Measurements from ENCODE around the gene UBE2D3. TPM values are rescaled to one million over a fixed set of nuclear protein-coding genes. Genes with fewer than 3 reads are reported as not detected.

Gene UBE2D3
- total RNA-seq, 1 donor from 2014 or later: 340 TPM

DNA sequence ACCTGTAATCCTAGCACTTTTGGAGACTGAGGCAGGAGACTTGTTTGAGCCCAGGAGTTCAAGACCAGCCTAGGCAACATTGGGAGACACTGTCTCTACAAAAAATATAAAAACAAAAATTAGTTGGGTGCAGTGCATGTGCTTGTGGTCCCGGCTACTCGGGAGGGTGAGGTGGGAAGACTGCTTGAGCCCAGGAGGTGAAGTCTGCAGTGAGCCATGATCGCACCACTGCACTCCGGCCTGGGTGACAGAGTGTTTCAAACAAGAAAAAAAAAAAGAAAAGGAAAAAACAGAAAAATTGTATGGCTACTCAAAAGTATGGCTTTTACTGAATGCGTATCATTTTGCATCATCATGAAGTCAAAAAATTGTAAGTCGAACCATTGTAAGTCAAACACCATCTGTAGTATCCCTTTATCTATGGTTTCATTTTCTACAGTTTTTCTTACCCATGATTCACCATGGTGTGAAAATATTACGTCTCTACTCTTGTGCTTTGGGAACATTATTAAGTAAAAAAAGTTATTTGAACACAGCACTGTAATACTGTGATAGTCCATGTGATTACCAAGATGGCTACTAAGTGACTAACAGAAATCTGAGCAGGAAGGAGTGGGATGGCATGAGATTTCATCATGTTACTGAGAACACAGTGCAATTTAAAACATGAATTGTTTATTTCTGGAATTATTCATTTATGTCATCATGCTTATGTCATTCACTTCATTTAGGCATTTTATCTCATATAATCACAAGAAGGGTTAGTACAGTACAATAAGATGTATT is 40.1 kb downstream of the UBE2D3 start:
- Histone ChIP-seq H3K27me3 (ENCODE audit: insufficient read depth, low read length) (no peaks in the 10 kb centered on the region), H3K79me2 (ENCODE audit: insufficient read depth, low read length) (no peaks in the 10 kb centered on the region), H3K27ac (ENCODE audit: low read depth, low read length) (no peak overlapping the region), H3K4me3 (ENCODE audit: insufficient read depth, low read depth, low read length) (no peak overlapping the region), H4K20me1 (ENCODE audit: insufficient read depth, low read length) (peaks cover 6% of the 10 kb centered on the region), H3K36me3 (ENCODE audit: insufficient read depth, low read length) (peaks cover 8% of the 10 kb centered on the region), H3K9me3 (ENCODE audit: insufficient read depth, low read depth, low read length) (no peaks in the 10 kb centered on the region), H3K4me1 (ENCODE audit: insufficient read depth, low read length) (peaks cover 4% of the 10 kb centered on the region), H3K4me2 (ENCODE audit: low read length) (no peak overlapping the region), H3K9ac (ENCODE audit: low read length) (no peak overlapping the region), H2AFZ (ENCODE audit: low read depth, low read length) (no peak overlapping the region)
- Mint-ChIP-seq H3K4me3 (ENCODE audit: unreplicated experiment) (no peak overlapping the region), H3K9me3 (ENCODE audit: unreplicated experiment) (peaks cover 4% of the 10 kb centered on the region), H3K27ac (ENCODE audit: unreplicated experiment) (peak overlapping the region; percentile 83), H3K4me1 (ENCODE audit: low read depth, unreplicated experiment) (peaks cover 14% of the 10 kb centered on the region), H3K36me3 (ENCODE audit: low read depth, unreplicated experiment) (peaks cover 5% of the 10 kb centered on the region), H3K27me3 (ENCODE audit: low read depth, unreplicated experiment) (no peaks in the 10 kb centered on the region)
- no peak for FAIRE-seq
- peak; percentile 58 for DNase-seq (ENCODE audit: low read depth)
- no peak for TF ChIP-seq EZH2 (IDR thresholded peaks at IDR 0.05; ENCODE audit: insufficient read depth, low read length)
- TF ChIP-seq, protein P1, sequence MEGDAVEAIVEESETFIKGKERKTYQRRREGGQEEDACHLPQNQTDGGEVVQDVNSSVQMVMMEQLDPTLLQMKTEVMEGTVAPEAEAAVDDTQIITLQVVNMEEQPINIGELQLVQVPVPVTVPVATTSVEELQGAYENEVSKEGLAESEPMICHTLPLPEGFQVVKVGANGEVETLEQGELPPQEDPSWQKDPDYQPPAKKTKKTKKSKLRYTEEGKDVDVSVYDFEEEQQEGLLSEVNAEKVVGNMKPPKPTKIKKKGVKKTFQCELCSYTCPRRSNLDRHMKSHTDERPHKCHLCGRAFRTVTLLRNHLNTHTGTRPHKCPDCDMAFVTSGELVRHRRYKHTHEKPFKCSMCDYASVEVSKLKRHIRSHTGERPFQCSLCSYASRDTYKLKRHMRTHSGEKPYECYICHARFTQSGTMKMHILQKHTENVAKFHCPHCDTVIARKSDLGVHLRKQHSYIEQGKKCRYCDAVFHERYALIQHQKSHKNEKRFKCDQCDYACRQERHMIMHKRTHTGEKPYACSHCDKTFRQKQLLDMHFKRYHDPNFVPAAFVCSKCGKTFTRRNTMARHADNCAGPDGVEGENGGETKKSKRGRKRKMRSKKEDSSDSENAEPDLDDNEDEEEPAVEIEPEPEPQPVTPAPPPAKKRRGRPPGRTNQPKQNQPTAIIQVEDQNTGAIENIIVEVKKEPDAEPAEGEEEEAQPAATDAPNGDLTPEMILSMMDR (IDR thresholded peaks at IDR 0.05; ENCODE audit: insufficient read depth, low read depth, low read length): no peak

DNA sequence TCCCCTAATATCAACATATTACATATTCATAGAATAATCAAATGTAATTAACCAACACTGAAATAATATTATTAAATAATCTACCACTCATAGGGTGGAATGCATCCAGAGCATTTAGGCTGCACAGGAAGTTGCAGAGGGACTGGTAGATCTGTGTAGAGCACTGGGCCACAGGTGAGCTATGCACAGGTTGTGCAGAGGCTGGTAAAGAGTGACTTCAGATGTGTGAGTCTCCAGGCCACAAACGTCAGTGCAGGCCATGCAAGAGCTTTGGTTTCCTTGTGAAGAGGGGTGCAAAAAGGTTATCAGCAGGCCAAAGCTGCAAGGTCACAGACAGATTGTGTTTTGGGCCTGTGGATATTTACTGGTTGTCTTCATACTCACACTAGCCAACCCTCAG is 41.1 kb downstream of the UBE2D3 start:
- DNase-seq (ENCODE audit: low read depth) (no peak), FAIRE-seq (no peak)
- Histone ChIP-seq H3K9me3 (ENCODE audit: insufficient read depth, low read depth, low read length) (no peaks in the 10 kb centered on the region), H3K27me3 (ENCODE audit: insufficient read depth, low read length) (no peaks in the 10 kb centered on the region), H3K4me3 (ENCODE audit: insufficient read depth, low read depth, low read length) (no peak overlapping the region), H3K36me3 (ENCODE audit: insufficient read depth, low read length) (peaks cover under 1% of the 10 kb centered on the region), H4K20me1 (ENCODE audit: insufficient read depth, low read length) (peaks cover 1% of the 10 kb centered on the region), H3K27ac (ENCODE audit: low read depth, low read length) (no peak overlapping the region), H3K9ac (ENCODE audit: low read length) (no peak overlapping the region), H3K4me2 (ENCODE audit: low read length) (no peak overlapping the region), H3K79me2 (ENCODE audit: insufficient read depth, low read length) (no peaks in the 10 kb centered on the region), H2AFZ (ENCODE audit: low read depth, low read length) (no peak overlapping the region), H3K4me1 (ENCODE audit: insufficient read depth, low read length) (peaks cover 4% of the 10 kb centered on the region)
- H3K9me3 Mint-ChIP-seq (ENCODE audit: unreplicated experiment): peaks cover 4% of the 10 kb centered on the region
- no peak overlapping the region for H3K27ac Mint-ChIP-seq (ENCODE audit: unreplicated experiment)
- TF ChIP-seq EZH2 (IDR thresholded peaks at IDR 0.05; ENCODE audit: insufficient read depth, low read length): no peak
- TF ChIP-seq, protein P1 (IDR thresholded peaks at IDR 0.05; ENCODE audit: insufficient read depth, low read depth, low read length): no peak
- H3K4me3 Mint-ChIP-seq (ENCODE audit: unreplicated experiment): no peak overlapping the region
- peaks cover 2% of the 10 kb centered on the region for H3K36me3 Mint-ChIP-seq (ENCODE audit: low read depth, unreplicated experiment)
- H3K4me1 Mint-ChIP-seq (ENCODE audit: low read depth, unreplicated experiment): peaks cover 14% of the 10 kb centered on the region
- no peaks in the 10 kb centered on the region for H3K27me3 Mint-ChIP-seq (ENCODE audit: low read depth, unreplicated experiment)

DNA sequence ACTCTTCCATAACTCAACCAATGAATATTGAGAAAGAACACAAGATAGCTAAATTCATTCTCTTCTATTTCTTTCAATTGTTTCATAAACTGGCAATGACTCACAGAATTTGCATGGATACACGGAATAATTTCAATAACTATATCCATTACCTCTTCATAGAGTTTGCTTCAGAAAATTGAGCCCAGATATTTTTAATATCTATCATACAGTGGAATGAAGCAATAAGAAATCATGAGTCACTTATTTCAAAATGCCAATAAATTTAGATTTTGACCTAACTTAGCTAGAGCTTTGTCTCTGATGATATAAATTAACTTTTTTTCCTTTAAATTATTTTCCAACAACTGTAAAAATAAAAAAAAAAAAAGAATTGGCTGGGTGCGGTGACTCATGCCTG is 44.3 kb downstream of the UBE2D3 start:
- no peaks in the 10 kb centered on the region for H4K20me1 ChIP-seq (ENCODE audit: insufficient read depth, low read length)
- no peaks in the 10 kb centered on the region for H3K79me2 ChIP-seq (ENCODE audit: insufficient read depth, low read length)
- H3K4me3 ChIP-seq (ENCODE audit: insufficient read depth, low read depth, low read length): no peak overlapping the region
- H3K4me1 Mint-ChIP-seq (ENCODE audit: low read depth, unreplicated experiment): peaks cover 3% of the 10 kb centered on the region
- H3K36me3 ChIP-seq (ENCODE audit: insufficient read depth, low read length): no peaks in the 10 kb centered on the region
- no peaks in the 10 kb centered on the region for H3K9me3 ChIP-seq (ENCODE audit: insufficient read depth, low read depth, low read length)
- no peaks in the 10 kb centered on the region for H3K4me1 ChIP-seq (ENCODE audit: insufficient read depth, low read length)
- H3K9ac ChIP-seq (ENCODE audit: low read length): no peak overlapping the region
- no peak overlapping the region for H3K4me2 ChIP-seq (ENCODE audit: low read length)
- H3K27ac ChIP-seq (ENCODE audit: low read depth, low read length): no peak overlapping the region
- no peaks in the 10 kb centered on the region for H3K27me3 Mint-ChIP-seq (ENCODE audit: low read depth, unreplicated experiment)
- FAIRE-seq (no peak), DNase-seq (ENCODE audit: low read depth) (no peak)
- H3K9me3 Mint-ChIP-seq (ENCODE audit: unreplicated experiment): peaks cover 2% of the 10 kb centered on the region
- no peaks in the 10 kb centered on the region for H3K27me3 ChIP-seq (ENCODE audit: insufficient read depth, low read length)
- H3K4me3 Mint-ChIP-seq (ENCODE audit: unreplicated experiment): no peak overlapping the region
- TF ChIP-seq, protein P1 (IDR thresholded peaks at IDR 0.05; ENCODE audit: insufficient read depth, low read depth, low read length): no peak
- TF ChIP-seq EZH2 (IDR thresholded peaks at IDR 0.05; ENCODE audit: insufficient read depth, low read length): no peak
- no peak overlapping the region for H3K27ac Mint-ChIP-seq (ENCODE audit: unreplicated experiment)
- H3K36me3 Mint-ChIP-seq (ENCODE audit: low read depth, unreplicated experiment): no peaks in the 10 kb centered on the region
- H2AFZ ChIP-seq (ENCODE audit: low read depth, low read length): no peak overlapping the region
